Superior temporal gyrus (tissue), 1 donor: Measurements from ENCODE around the gene ATP1A4.

Source experiments
- DNase-seq: peaks from one replicate; pipeline ENCODE4 v3.0.0-alpha.2; 2016; ENCODE audit errors: extremely low spot score

Gene ATP1A4

GRCh38 chr1:160171980-160172379 lies 20.6 kb downstream of the ATP1A4 start:
- DNase-seq, result no peak

DNA sequence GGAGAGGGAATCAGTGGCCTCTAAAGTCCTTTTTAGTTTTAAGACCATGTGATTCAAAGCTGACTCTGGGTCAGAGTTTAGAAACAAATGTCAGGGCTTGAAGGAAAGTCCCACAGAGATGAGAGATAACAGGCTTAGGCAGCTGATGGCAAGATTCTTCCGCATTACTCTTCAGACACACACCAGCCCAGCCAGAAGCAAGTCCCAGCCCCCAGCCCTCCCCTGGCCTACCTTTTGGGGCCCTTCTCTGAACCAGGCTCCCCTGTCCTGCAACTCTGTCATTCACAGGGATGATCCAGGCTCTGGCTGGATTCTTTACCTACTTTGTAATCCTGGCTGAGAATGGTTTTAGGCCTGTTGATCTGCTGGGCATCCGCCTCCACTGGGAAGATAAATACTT lies 25.8 kb downstream of the ATP1A4 start:
- no peak for DNase-seq

DNA sequence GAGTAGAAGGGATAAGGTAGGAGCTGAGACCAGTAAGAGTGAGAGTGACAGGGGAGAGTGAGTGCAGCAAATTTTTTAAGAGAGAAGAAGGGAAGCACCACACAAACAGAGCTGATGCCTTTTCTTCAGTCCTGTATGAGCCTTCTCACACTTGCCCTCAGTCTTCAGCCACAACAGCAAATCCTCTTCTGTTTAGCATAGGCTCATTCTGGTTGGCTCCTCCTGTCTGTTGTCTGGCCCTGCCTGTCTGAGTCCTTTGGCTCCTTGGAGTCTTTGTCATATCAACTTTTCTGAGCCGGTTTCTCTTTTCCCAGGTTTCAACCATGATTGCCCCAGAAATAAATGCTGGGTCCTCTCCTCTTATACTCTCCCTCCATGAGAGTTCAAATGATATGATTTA lies 26.3 kb downstream of the ATP1A4 start:
- no peak for DNase-seq

DNA sequence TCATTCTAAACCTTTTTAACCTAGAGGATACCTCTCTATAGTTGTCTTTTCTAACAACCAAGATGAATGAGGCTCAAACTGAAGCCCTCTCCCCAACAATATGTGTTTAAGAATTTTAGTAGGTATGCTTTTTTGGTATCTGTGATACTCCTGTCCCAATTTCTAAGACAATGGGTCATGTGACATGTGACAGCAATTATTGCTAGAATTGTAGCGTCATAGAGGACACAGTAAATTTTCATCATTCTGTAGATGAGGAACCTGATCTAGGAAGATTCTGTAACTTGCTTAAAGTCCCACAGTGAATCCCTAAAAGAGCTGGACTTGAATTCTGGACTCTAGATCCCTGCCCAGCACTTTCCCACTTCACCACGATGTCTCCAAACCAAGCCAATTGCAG lies 27.3 kb downstream of the ATP1A4 start:
- DNase-seq, result no peak

DNA sequence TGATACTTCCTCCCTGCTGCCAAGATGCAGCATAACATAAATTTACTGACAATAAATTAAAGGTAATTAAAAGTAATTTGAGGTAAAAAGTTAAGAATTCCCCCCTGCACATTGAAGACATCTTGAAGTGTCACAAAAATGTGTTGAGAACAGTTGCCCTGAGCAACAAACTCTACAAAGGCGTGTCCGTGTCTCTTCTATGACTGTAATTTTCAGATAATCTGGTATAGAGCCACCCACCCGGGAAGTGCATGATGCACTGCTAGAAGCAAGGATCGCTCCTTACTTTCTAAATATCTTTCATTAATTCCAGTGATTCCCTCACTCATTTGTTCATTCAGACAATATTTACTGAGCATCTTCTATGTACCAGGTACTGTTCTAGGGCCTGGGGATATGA lies 27.9 kb downstream of the ATP1A4 start:
- DNase-seq, result no peak

- no peak for DNase-seq
These were observed 34.8 kb downstream of the ATP1A4 start for GRCh38 chr1:160186246-160186645.

- DNase-seq, result no peak
These were observed 35.3 kb downstream of the ATP1A4 start for GRCh38 chr1:160186729-160187128.

DNA sequence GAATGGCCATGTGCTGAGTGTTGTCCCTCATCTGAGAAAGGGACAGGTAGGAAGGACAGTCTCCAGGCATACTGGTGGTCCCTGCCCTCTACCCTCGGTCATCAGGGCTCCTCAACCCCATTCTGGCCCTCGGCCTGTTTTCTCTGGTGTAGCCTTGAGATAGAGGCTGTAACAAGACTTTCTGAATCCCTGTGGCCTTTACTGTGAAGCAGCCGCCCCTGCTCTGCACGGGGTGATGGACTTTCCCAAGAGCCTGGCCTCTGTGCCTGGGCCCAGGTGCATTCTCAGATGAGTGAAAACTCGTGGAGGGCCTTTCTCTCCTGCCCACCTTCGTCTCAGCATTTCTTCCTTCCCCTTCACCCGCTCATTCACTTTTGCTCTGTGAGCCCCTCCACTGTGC lies 36.0 kb downstream of the ATP1A4 start:
- DNase-seq, result no peak

- DNase-seq, result no peak
These were observed 36.9 kb downstream of the ATP1A4 start for GRCh38 chr1:160188341-160188740.

- DNase-seq, result peak; percentile 48
These were observed 38.5 kb downstream of the ATP1A4 start, which contains the start of gene CASQ1 for GRCh38 chr1:160189649-160190625. CASQ1 (plus strand) TSS chr1:160190575; CDS start chr1:160190752, 177 bp downstream.

DNA sequence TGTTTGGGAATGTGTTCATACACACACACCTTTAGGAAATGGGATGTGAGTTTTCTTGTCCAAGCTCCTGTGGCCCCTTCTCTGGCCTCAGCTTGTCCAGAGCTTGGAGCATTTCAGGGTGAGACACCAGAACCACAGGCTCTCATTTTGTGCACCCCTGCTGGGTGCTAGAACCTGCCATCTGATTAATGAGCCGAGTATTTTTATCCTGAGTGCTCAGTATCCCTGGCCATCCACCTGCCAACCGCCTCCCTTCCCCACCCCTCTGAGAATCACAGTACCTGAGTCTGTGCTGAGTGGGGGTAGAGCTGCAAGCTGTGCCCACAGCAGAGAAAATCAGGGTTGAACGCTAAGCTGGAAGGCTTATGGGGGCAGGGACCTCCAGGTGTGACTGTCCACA lies 40.4 kb downstream of the ATP1A4 start:
- DNase-seq, result no peak

DNA sequence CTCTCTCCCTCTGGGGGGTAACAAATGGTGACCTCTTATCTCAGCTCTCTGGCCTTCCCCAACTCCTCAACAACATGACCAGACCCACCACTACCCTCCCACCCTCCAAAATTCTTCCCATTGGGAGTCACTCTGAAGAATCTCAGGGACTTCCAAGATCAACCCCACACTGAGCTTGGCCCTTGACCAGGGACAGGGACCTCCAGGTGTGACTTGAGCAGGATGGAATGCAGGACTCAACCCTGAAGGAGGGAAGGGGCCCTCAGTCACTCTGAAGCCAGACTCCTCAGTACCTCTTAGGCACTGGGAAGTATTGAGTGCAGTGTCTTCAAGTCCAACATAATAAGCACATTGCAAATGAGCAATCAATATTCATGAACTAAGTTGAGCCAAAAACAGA lies 40.8 kb downstream of the ATP1A4 start:
- DNase-seq, result no peak

DNA sequence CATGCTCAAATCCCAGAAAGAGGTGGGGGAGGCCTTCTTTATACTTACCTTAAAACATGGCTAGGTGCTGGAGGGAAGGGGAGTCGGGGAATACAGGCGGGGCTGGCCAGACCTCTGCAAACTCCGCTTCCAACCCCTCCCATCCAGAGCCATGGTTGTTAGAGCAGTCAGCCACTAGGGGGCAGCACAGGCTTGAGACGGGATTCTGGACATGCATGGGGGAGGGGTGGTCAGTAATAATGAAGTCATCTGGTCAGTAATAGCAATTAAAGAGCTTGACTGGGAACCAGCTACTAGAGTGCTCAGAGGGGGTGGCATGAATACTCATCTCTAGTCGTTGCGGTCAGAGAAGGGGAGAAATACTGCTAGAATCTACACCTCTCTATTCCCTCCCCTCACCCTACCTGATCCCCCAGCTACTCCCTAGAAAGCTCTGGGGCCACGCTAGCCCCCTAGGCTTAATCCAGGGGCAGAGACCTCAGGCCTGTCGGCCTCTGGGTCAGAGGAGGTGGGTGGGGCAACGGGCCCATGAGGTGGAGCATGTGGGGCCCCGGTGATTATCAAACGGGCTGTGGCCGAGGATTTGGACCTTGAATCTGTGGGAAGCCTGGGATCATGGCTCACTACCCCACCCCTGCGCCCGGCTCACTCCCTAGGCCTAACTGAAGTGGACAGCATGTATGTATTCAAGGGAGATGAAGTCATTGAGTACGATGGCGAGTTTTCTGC lies 41.9 kb downstream of the ATP1A4 start:
- DNase-seq, result peak; percentile 95

DNA sequence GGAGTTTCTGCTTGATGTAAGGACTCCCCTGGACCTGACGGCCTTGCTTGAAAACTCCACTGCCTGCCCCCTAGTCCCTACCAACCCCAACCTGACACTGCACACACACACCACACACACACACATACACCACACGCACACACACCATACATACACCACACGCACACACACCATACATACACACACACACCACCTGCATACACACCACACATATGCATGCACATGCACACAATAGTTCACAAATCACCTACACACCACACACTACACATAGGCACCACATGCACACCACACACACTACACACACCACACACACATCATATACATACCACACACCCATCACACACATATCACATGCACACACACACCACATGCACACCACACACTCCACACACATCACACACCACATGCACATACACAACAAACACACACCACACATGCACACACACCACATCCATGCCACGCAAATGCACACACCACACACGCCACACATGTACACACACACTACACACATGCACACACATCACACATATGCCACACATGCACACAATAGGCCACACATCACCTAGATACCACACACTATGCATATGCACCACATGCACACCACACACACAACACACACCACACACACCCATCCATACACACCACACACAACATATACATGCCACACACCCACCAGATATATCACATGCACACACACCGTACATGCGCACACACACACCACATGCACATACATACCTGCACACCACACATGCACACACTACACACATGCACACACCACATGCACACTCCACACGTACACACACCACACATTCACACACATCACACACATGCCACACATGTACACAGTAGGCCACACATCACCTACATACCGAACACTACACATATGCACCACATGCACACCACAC lies 42.7 kb downstream of the ATP1A4 start:
- DNase-seq, result no peak

- no peak for DNase-seq
These were observed 43.3 kb downstream of the ATP1A4 start for GRCh38 chr1:160194737-160195059.

DNA sequence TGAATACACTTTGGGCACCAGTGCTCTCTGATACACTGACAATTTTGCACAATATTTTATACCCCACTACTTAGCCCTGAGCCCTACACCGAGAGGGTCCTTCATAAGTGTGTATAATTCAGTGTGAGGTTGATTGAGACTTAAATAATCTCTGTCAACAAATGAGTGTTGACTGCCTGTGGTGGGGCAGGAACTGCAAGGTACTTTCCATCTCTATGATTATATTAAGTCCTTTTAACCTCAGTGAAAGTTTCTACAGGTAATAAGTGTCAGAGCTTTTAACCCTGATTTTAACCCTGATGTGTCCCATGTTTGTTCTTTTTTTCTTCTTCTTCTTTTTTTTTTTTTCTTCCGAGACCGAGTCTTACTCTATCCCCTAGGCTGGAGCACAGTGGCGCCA lies 44.7 kb downstream of the ATP1A4 start:
- DNase-seq, result no peak

- no peak for DNase-seq
These were observed 45.8 kb downstream of the ATP1A4 start for GRCh38 chr1:160197231-160197630.

DNA sequence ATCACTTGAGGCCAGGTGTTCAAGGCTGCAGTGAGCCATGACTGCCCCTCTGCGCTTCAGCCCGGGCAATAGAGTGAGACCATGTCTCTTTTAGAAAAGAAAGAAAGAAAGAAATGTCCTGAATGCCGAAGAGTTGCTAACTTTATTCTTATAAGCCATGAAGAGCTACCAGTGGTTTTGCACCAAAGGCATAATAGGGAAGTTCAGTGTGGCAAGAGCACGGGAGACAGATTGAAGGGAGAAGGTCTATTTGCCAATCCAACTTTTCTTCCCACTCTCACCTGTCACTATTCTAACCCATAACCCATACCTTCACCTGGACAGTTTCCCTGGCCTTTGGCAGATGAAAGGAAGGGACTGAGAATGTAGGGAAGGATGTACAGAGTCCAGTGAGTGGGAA lies 49.4 kb downstream of the ATP1A4 start:
- DNase-seq, result no peak

- DNase-seq, result peak; percentile 42
These were observed 53.3 kb downstream of the ATP1A4 start for GRCh38 chr1:160204526-160205241.

GRCh38 chr1:160205242-160206035 lies 54.0 kb downstream of the ATP1A4 start, which contains the start of gene PEA15:
PEA15 (plus strand) TSS chr1:160205384; CDS start chr1:160211545, 6,161 bp downstream.
- DNase-seq, result peak; percentile 67
